Spinal cord (tissue), 10 donors: ENCODE data around the gene SLC5A9. TPM values are rescaled to one million over a fixed set of nuclear protein-coding genes. Genes with fewer than 3 reads are reported as not detected.
"Not testable (repeated sequence)": the region's sequence is repeated elsewhere in the genome, so short reads cannot be mapped to it uniquely, and the experiment has no call there.

Experiments
- DNase-seq, 6 donors: peaks; one replicate each; pipeline versions ENCODE4 v3.0.0 to v3.0.0-alpha.2; 2013 to 2015; ENCODE audit warnings: low spot score in 6 of 6, low read depth in 4 of 6
- H3K27ac ChIP-seq: one replicate; pipeline ENCODE4 v1.5.1; 2013; ENCODE audit warnings: low read depth, low read length, control low read depth
- H3K27me3 ChIP-seq: one replicate; pipeline ENCODE4 v1.6.1; 2013; ENCODE audit warnings: low read length; ENCODE audit not compliant: control insufficient read depth, insufficient read depth
- H3K36me3 ChIP-seq: one replicate; pipeline ENCODE4 v1.6.1; 2013; ENCODE audit warnings: low read length; ENCODE audit not compliant: control insufficient read depth, insufficient read depth
- H3K4me1 ChIP-seq: one replicate; pipeline ENCODE4 v1.6.1; 2013; ENCODE audit warnings: low read length; ENCODE audit not compliant: control insufficient read depth, insufficient read depth
- H3K4me3 ChIP-seq: one replicate; pipeline ENCODE4 v1.5.1; 2013; ENCODE audit warnings: low read depth, low read length, control low read depth
- H3K9me3 ChIP-seq: one replicate; pipeline ENCODE4 v1.6.1; 2013; ENCODE audit warnings: low read length; ENCODE audit not compliant: control insufficient read depth, insufficient read depth
- WGBS: methylation state at CpG from one replicate; pipeline ENCODE4 v1.1.5; 2013; ENCODE audit warnings: missing lambda C conversion rate; ENCODE audit not compliant: insufficient coverage; 5-methylcytosine and 5-hydroxymethylcytosine counted together
- polyA plus RNA-seq, 2 donors: library from polyadenylated mRNA; unstranded; fragments of 120-200 nt; gene quantifications; one replicate each; pipeline ENCODE4 v1.2.1, GENCODE V29; 2013; ENCODE audit not compliant: insufficient read length in 2 of 2
- total RNA-seq, 2 donors: library from RNA; depleted of rRNA in 1 of 2; stranded (reverse); fragments of 120-200 nt in 1 of 2; fragments of >200 nt in 1 of 2; gene quantifications; one replicate each; pipeline versions ENCODE4 v1.2.3 to v1.2.4, GENCODE V29; 2013 to 2014
- donor health status: healthy.

SLC5A9 gene
- total and polyA plus RNA-seq, 4 donors = 0.10 to 2.4 (median 1.1) TPM

GRCh38 chr1:48249868-48250267, 27.4 kb downstream of the SLC5A9 start:
- no peaks in the 10 kb centered on the region for H3K36me3 ChIP-seq
- no peak overlapping the region for H3K4me3 ChIP-seq
- H3K27me3 ChIP-seq = no peaks in the 10 kb centered on the region
- peaks cover 10% of the 10 kb centered on the region for H3K4me1 ChIP-seq
- H3K9me3 ChIP-seq = no peaks in the 10 kb centered on the region
- H3K27ac ChIP-seq = no peak overlapping the region
- 86% methylated on average over 3 of the region's 3 CpGs for WGBS
- DNase-seq = no peak

- DNase-seq = peak in 1 of 6 donors; percentile 28
- no peak overlapping the region for H3K4me3 ChIP-seq
- H3K36me3 ChIP-seq = no peaks in the 10 kb centered on the region
- no peak overlapping the region for H3K27ac ChIP-seq
- no peaks in the 10 kb centered on the region for H3K27me3 ChIP-seq
- WGBS = 67% methylated on average over 2 of the region's 3 CpGs
- peaks cover 10% of the 10 kb centered on the region for H3K4me1 ChIP-seq
- no peaks in the 10 kb centered on the region for H3K9me3 ChIP-seq
Measured at GRCh38 chr1:48250572-48250971, 28.1 kb downstream of the SLC5A9 start.

- WGBS = 93% methylated on average over 2 of the region's 2 CpGs
- H3K27me3 ChIP-seq = no peaks in the 10 kb centered on the region
- H3K4me1 ChIP-seq = peaks cover 10% of the 10 kb centered on the region
- H3K27ac ChIP-seq = no peak overlapping the region
- H3K36me3 ChIP-seq = no peaks in the 10 kb centered on the region
- H3K4me3 ChIP-seq = no peak overlapping the region
- H3K9me3 ChIP-seq = no peaks in the 10 kb centered on the region
- no peak for DNase-seq
Measured at GRCh38 chr1:48251323-48251722, 28.8 kb downstream of the SLC5A9 start.

DNA sequence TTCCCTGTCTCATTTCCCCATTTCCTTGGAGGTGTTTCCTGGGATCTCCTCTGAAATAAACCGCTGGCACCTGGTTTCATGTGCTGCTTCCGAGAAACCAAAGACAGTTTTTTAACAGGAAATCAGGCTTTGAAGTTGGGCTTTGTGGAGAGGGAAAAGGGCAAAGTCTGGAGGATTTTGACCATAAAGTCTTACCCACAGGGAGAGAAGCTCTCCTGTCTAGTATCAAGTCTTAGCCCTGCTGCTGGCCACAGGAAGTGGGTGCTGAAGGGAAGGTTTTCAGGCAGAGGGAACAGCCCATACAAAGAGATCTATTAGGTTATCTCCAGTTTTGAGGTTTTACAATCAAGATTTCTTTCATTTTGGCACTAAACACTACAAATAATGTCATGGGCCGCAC, 29.3 kb downstream of the SLC5A9 start:
- 100% methylated on average over 1 of the region's 3 CpGs for WGBS

DNA sequence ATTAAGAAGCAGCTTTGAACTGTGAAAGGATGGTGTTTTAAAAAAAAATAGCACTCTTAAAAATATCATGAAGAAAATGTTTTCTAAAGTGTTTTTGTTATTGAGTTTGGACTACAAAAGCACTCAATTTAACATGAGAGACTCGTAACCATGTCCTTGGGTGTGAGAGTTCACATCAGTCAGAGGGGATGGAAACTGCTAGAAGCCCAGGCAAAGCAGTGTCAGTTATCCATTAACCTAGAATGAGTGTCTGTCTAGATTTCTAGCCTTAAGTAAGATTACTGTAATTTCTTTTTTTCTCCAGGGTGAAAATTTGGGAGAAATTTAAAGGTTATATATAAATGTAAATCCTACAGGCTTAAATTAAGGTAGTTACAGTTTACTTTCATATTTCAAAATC, 31.7 kb downstream of the SLC5A9 start:
- H3K27ac ChIP-seq = no peak overlapping the region
- H3K27me3 ChIP-seq = no peaks in the 10 kb centered on the region
- no peaks in the 10 kb centered on the region for H3K9me3 ChIP-seq
- 83% methylated on average over 1 of the region's 1 CpG for WGBS
- H3K4me1 ChIP-seq = no peaks in the 10 kb centered on the region
- no peak overlapping the region for H3K4me3 ChIP-seq
- H3K36me3 ChIP-seq = no peaks in the 10 kb centered on the region
- peak in 1 of 6 donors; percentile 28 for DNase-seq

More for the DNA sequence above, 29.3 kb downstream of the SLC5A9 start:
- no peak overlapping the region for H3K4me3 ChIP-seq
- H3K27ac ChIP-seq = no peak overlapping the region
- peaks cover 5% of the 10 kb centered on the region for H3K4me1 ChIP-seq
- DNase-seq = no peak
- H3K9me3 ChIP-seq = no peaks in the 10 kb centered on the region
- H3K36me3 ChIP-seq = no peaks in the 10 kb centered on the region
- no peaks in the 10 kb centered on the region for H3K27me3 ChIP-seq

- no peaks in the 10 kb centered on the region for H3K4me1 ChIP-seq
- H3K4me3 ChIP-seq = no peak overlapping the region
- no peaks in the 10 kb centered on the region for H3K27me3 ChIP-seq
- DNase-seq = no peak
- no CpG with 5 or more reads among the region's 1 CpG for WGBS
- H3K36me3 ChIP-seq = no peaks in the 10 kb centered on the region
- no peaks in the 10 kb centered on the region for H3K9me3 ChIP-seq
- no peak overlapping the region for H3K27ac ChIP-seq
Measured at GRCh38 chr1:48258106-48258505, 35.6 kb downstream of the SLC5A9 start.

- Histone ChIP-seq H3K4me1 (no peaks in the 10 kb centered on the region), H3K27ac (no peak overlapping the region), H3K27me3 (no peaks in the 10 kb centered on the region), H3K4me3 (no peak overlapping the region), H3K36me3 (no peaks in the 10 kb centered on the region), H3K9me3 (no peaks in the 10 kb centered on the region)
- DNase-seq = peak in 2 of 6 donors; percentile 46 to 91
Measured at GRCh38 chr1:48261881-48262400, 39.4 kb downstream of the SLC5A9 start.

DNA sequence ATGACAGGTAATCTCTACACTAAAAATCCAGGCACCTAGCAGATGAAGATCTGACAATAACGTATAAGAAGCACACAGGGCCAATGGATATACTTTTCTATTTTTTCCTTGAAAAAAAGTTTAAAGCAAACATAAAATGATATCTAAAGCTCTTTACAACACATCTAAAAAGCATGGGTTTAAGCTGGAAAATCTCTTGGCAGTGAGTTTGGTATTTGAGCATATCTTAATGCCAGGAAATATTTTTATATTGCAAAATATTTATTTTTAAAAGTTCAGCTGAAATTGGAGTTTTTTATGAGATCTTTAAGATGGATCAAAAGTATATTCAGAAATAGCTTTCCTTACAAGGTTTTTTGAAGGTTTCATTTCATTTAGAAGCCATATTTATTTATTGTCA, 40.5 kb downstream of the SLC5A9 start:
- Histone ChIP-seq H3K9me3 (peaks cover 3% of the 10 kb centered on the region), H3K4me3 (no peak overlapping the region), H3K27ac (no peak overlapping the region), H3K36me3 (no peaks in the 10 kb centered on the region), H3K4me1 (no peaks in the 10 kb centered on the region), H3K27me3 (no peaks in the 10 kb centered on the region)
- no CpG with 5 or more reads among the region's 1 CpG for WGBS
- DNase-seq = no peak

- H3K27ac ChIP-seq = no peak overlapping the region
- H3K36me3 ChIP-seq = no peaks in the 10 kb centered on the region
- WGBS = no CpG with 5 or more reads among the region's 2 CpGs
- DNase-seq = peak in 1 of 6 donors; percentile 11
- H3K4me1 ChIP-seq = no peaks in the 10 kb centered on the region
- peaks cover 3% of the 10 kb centered on the region for H3K9me3 ChIP-seq
- no peak overlapping the region for H3K4me3 ChIP-seq
- no peaks in the 10 kb centered on the region for H3K27me3 ChIP-seq
Measured at GRCh38 chr1:48266576-48266975, 44.1 kb downstream of the SLC5A9 start.

DNA sequence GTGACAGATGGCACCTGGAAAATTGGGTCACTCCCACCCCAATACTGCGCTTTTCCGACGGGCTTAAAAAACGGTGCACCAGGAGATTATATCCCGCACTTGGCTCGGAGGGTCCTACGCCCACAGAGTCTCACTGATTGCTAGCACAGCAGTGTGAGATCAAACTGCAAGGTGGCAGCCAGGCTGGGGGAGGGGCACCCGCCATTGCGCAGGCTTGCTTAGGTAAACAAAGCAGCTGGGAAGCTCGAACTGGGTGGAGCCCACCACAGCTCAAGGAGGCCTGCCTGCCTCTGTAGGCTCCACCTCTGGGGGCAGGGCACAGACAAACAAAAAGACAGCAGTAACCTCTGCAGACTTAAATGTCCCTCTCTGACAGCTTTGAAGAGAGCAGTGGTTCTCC, 54.9 kb downstream of the SLC5A9 start:
- not testable (repeated sequence) for DNase-seq, H3K9me3 ChIP-seq, H3K4me1 ChIP-seq, H3K27me3 ChIP-seq, H3K36me3 ChIP-seq, H3K4me3 ChIP-seq, H3K27ac ChIP-seq
- 100% methylated on average over 3 of the region's 10 CpGs for WGBS
